ENCODE measurements around the gene SNAI3. TPM values are rescaled to one million over a fixed set of nuclear protein-coding genes. Genes with fewer than 3 reads are reported as not detected.

Gene SNAI3
- total and polyA plus RNA-seq, 9 of the 15 experiments (the other 6 are each of a cell fraction or from before 2014, with no cell fraction given) = 0.04 to 4.1 (median 0.80) TPM; not detected in 1

- TF ChIP-seq ZNF609 (CRISPR knock-in tag; IDR thresholded peaks at IDR 0.05; ENCODE audit: borderline replicate concordance) (peak; percentile 87; the same call in 1 of the 2 replicates), HMGN3 (IDR thresholded peaks at IDR 0.05; ENCODE audit: borderline replicate concordance, extremely low read depth, insufficient read length, low read depth, low read length) (peak; percentile 62), ARID3B (CRISPR knock-in tag; IDR thresholded peaks at IDR 0.05; ENCODE audit: borderline replicate concordance) (no peak), ZFP36 (IDR thresholded peaks at IDR 0.05; ENCODE audit: low read depth, low read length, partially characterized antibody) (no peak), WHSC1 (IDR thresholded peaks at IDR 0.05; ENCODE audit: low read length) (no peak), MBD1 (CRISPR knock-in tag; IDR thresholded peaks at IDR 0.05) (no peak), PHF20 (IDR thresholded peaks at IDR 0.05; ENCODE audit: partially characterized antibody) (peak; percentile 54), E2F5 (CRISPR knock-in tag; IDR thresholded peaks at IDR 0.05) (peak; percentile 82), TBL1XR1 (IDR thresholded peaks at IDR 0.05; ENCODE audit: low read length in 2 of 2) (0 out of 4 replicates have a peak, but pooled peaks of 1 of the 2 experiments have one; percentile 10), RBM34 (IDR thresholded peaks at IDR 0.05; ENCODE audit: borderline replicate concordance, insufficient read depth, low read length) (peak; percentile 77; the same call in 1 of the 2 replicates), MAX (CRISPR knock-in tag; IDR thresholded peaks at IDR 0.05) (peak; percentile 58; the same call in 1 of the 2 replicates), TFAP4 (CRISPR knock-in tag; IDR thresholded peaks at IDR 0.05; ENCODE audit: borderline replicate concordance) (peak; percentile 90), ZFX (CRISPR knock-in tag; IDR thresholded peaks at IDR 0.05) (peak; percentile 78), POLR2G (IDR thresholded peaks at IDR 0.05; ENCODE audit: low read depth, low read length) (peak; percentile 100), MTA3 (IDR thresholded peaks at IDR 0.05; ENCODE audit: borderline replicate concordance) (peak; percentile 85; the same call in 1 of the 2 replicates)
Measured at GRCh38 chr16:88662843-88663606, 23.3 kb downstream of the SNAI3 start, which contains the start of gene MVD (continued).

Data from K562 (cell line).